SU-DHL-6 (cell line): Measurements from ENCODE around the gene TANC1.

Experiments
- H2AFZ ChIP-seq: fragments of 200-600 bp; sonication (generic); 2 replicates; pipeline ENCODE4 v1.6.1; 2014; ENCODE audit warnings: low read depth, mild to moderate bottlenecking, moderate library complexity, mixed read lengths, antibody characterized with exemption, low read length; ENCODE audit not compliant: severe bottlenecking
- H3F3A ChIP-seq: fragments of 200-600 bp; shearing (Covaris generic); 2 replicates; pipeline ENCODE4 v1.6.0; 2016; ENCODE audit warnings: antibody characterized with exemption, mild to moderate bottlenecking; ENCODE audit not compliant: insufficient read depth
- H3K27ac ChIP-seq: fragments of 200-600 bp; sonication (generic); 2 replicates; pipeline ENCODE4 v1.5.1; 2016; ENCODE audit warnings: low read depth, mild to moderate bottlenecking, low read length, moderate library complexity, mixed read lengths
- H3K27me3 ChIP-seq: fragments of 200-600 bp; sonication (generic), shearing (Covaris generic); 2 replicates; pipeline ENCODE4 v1.6.0; 2014; ENCODE audit warnings: mild to moderate bottlenecking, low read length
- H3K36me3 ChIP-seq: fragments of 200-600 bp; sonication (generic); 2 replicates; pipeline ENCODE4 v1.6.1; 2014; ENCODE audit warnings: mild to moderate bottlenecking, low read length, mixed read lengths
- H3K4me2 ChIP-seq: fragments of 300-600, 200-600 bp; shearing (Covaris generic), sonication (generic); 2 replicates; pipeline ENCODE4 v1.6.0; 2014; ENCODE audit warnings: low read length, low read depth, mild to moderate bottlenecking; ENCODE audit not compliant: poor library complexity, severe bottlenecking
- H3K4me3 ChIP-seq: fragments of 200-600 bp; sonication (generic); 2 replicates; pipeline ENCODE4 v1.5.1; 2014; ENCODE audit warnings: antibody characterized with exemption, low read length, mild to moderate bottlenecking, mixed read lengths; ENCODE audit not compliant: insufficient read depth, poor library complexity, severe bottlenecking
- H3K79me2 ChIP-seq: fragments of 200-600 bp; sonication (generic); 2 replicates; pipeline ENCODE4 v1.6.1; 2014; ENCODE audit warnings: mild to moderate bottlenecking, low read length, moderate library complexity; ENCODE audit not compliant: insufficient read depth
- H3K9ac ChIP-seq: fragments of 200-600 bp; sonication (generic); 2 replicates; pipeline ENCODE4 v1.7.0; 2014; ENCODE audit warnings: mild to moderate bottlenecking, low read length
- H3K9me2 ChIP-seq: fragments of 200-600 bp; sonication (generic); replicated peaks from 2 replicates; pipeline ENCODE4 v1.6.1; 2014; ENCODE audit warnings: low read length; ENCODE audit not compliant: insufficient read depth
- H3K9me3 ChIP-seq: fragments of 200-600 bp; sonication (generic); 2 replicates; pipeline ENCODE4 v1.6.1; 2014; ENCODE audit warnings: low read length, mixed read lengths; ENCODE audit not compliant: insufficient read depth
- H4K20me1 ChIP-seq: fragments of 200-600 bp; sonication (generic); 2 replicates; pipeline ENCODE4 v1.6.1; 2014; ENCODE audit warnings: low read depth, mild to moderate bottlenecking, antibody characterized with exemption, low read length, moderate library complexity, mixed read lengths
- EZH2phosphoT487 ChIP-seq: fragments of 200-600 bp; sonication (generic), shearing (Covaris generic); conservative IDR thresholded peaks from 2 replicates; pipeline ENCODE4 v1.6.1; 2018; ENCODE audit warnings: mild to moderate bottlenecking, antibody characterized with exemption, low read length, moderate library complexity, mixed read lengths
- TF ChIP-seq, protein P1 (sequence below): fragments of 200-600 bp; sonication (generic); IDR thresholded peaks from one replicate; pipeline ENCODE4 v1.5.1; 2017; ENCODE audit warnings: antibody characterized with exemption, mild to moderate bottlenecking, low read length, moderate library complexity; ENCODE audit not compliant: insufficient read depth, poor library complexity, severe bottlenecking

Gene TANC1

DNA sequence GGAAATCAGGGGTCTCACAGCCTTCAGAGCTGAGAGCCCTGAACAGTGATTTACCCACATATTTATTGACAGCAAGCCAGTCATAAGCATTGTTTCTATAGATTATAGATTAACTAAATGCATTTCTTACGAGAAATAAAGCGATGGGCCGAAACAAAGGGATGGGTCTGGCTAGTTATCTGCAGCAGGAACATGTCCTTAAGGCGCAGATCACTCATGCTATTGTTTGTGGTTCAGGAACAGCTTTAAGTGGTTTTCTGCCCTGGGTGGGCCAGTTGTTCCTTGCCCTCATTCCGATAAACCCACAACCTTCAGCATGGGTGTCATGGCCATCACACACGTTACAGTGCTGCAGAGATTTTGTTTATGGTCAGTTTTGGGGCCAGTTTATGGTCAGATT is 36.4 kb downstream of the TANC1 start:
- no peak overlapping the region for H3K4me3 ChIP-seq
- no peaks in the 10 kb centered on the region for H3K79me2 ChIP-seq
- H3F3A ChIP-seq = no peaks in the 10 kb centered on the region
- no peaks in the 10 kb centered on the region for H4K20me1 ChIP-seq
- no peaks in the 10 kb centered on the region for H3K9me3 ChIP-seq
- H3K27ac ChIP-seq = no peak overlapping the region
- no peak overlapping the region for H3K9ac ChIP-seq
- TF ChIP-seq, protein P1, sequence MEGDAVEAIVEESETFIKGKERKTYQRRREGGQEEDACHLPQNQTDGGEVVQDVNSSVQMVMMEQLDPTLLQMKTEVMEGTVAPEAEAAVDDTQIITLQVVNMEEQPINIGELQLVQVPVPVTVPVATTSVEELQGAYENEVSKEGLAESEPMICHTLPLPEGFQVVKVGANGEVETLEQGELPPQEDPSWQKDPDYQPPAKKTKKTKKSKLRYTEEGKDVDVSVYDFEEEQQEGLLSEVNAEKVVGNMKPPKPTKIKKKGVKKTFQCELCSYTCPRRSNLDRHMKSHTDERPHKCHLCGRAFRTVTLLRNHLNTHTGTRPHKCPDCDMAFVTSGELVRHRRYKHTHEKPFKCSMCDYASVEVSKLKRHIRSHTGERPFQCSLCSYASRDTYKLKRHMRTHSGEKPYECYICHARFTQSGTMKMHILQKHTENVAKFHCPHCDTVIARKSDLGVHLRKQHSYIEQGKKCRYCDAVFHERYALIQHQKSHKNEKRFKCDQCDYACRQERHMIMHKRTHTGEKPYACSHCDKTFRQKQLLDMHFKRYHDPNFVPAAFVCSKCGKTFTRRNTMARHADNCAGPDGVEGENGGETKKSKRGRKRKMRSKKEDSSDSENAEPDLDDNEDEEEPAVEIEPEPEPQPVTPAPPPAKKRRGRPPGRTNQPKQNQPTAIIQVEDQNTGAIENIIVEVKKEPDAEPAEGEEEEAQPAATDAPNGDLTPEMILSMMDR = no peak
- TF ChIP-seq EZH2phosphoT487 = no peak
- no peak overlapping the region for H3K4me2 ChIP-seq
- no peaks in the 10 kb centered on the region for H3K27me3 ChIP-seq
- H2AFZ ChIP-seq = no peak overlapping the region
- H3K36me3 ChIP-seq = no peaks in the 10 kb centered on the region
- no peaks in the 10 kb centered on the region for H3K9me2 ChIP-seq

DNA sequence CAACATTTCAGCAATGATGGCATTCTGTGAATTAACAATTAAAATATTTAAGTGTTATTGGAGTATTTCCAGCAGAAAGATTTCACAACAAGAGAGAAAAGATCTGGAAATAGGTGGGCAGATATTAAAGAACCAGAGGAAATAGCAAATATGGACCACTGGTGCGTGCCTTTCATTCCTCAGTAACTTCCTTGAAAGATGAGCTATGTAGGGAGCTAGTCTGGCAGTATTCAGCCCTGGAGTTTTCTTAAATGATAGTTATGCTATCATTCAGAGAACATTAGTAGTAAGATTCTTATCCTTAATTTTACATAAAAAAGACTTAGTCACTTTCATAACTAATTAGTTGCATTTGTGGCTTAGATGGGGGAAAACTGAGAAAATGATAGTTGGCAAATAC is 41.5 kb downstream of the TANC1 start:
- no peaks in the 10 kb centered on the region for H3K27me3 ChIP-seq
- H3K27ac ChIP-seq = no peak overlapping the region
- H4K20me1 ChIP-seq = no peaks in the 10 kb centered on the region
- no peaks in the 10 kb centered on the region for H3K79me2 ChIP-seq
- no peak for TF ChIP-seq EZH2phosphoT487
- TF ChIP-seq, protein P1 = no peak
- H2AFZ ChIP-seq = no peak overlapping the region
- no peak overlapping the region for H3K4me2 ChIP-seq
- H3K9ac ChIP-seq = no peak overlapping the region
- H3K9me3 ChIP-seq = peaks cover 3% of the 10 kb centered on the region; the same call in 1 of the 2 replicates
- no peaks in the 10 kb centered on the region for H3K9me2 ChIP-seq
- H3K4me3 ChIP-seq = no peak overlapping the region
- no peaks in the 10 kb centered on the region for H3K36me3 ChIP-seq
- no peaks in the 10 kb centered on the region for H3F3A ChIP-seq

DNA sequence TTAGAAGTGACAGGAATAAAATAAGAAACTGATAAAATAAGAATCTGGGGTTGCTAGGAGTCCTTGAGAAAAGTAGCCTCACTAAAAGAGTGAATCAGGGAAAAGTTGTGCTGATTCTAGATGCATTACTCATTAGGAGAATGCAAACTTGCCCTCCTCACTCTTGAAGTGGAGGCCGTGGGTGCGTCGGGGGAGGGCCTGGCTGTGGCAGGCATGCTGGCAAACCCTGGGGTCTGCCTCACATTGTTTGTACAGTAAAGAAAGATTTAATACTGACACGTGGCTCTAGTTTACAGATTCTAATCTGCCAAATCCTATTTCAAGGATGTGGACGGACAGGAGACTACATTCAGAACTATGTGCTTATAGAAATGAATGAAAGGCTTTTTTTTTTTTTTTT is 41.9 kb downstream of the TANC1 start:
- H3K9me2 ChIP-seq = no peaks in the 10 kb centered on the region
- H4K20me1 ChIP-seq = no peaks in the 10 kb centered on the region
- H3K9ac ChIP-seq = no peak overlapping the region
- no peak overlapping the region for H3K4me3 ChIP-seq
- H3K4me2 ChIP-seq = no peak overlapping the region
- TF ChIP-seq, protein P1 = no peak
- TF ChIP-seq EZH2phosphoT487 = no peak
- H3K27ac ChIP-seq = no peak overlapping the region
- no peaks in the 10 kb centered on the region for H3K36me3 ChIP-seq
- H3K79me2 ChIP-seq = no peaks in the 10 kb centered on the region
- peaks cover 7% of the 10 kb centered on the region; the same call in 1 of the 2 replicates for H3K9me3 ChIP-seq
- H3K27me3 ChIP-seq = no peaks in the 10 kb centered on the region
- no peak overlapping the region for H2AFZ ChIP-seq
- H3F3A ChIP-seq = no peaks in the 10 kb centered on the region

DNA sequence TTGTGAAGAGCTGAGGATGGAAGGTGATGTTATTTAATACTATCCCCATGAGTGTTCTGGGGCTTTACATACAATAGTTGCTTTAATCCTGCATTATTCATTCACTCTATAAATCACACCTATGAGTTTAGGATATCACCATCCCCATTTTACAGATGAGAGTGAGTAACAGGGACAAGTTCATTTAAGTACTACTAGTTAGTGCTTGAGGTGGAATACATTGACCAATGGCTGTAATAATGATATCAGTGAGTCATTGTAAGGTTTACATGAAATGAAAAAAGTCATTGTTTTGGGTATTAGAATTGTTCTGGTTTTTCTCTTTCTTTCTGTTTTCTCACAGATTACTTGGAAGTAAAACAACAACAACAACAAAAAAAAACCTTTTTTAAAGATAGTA is 42.5 kb downstream of the TANC1 start:
- Histone ChIP-seq H3K27me3 (no peaks in the 10 kb centered on the region), H2AFZ (no peak overlapping the region), H3K9ac (no peak overlapping the region), H4K20me1 (no peaks in the 10 kb centered on the region), H3K4me3 (no peak overlapping the region), H3K9me3 (peaks cover 12% of the 10 kb centered on the region; the same call in 1 of the 2 replicates), H3K36me3 (no peaks in the 10 kb centered on the region), H3K27ac (no peak overlapping the region), H3K9me2 (no peaks in the 10 kb centered on the region), H3K4me2 (no peak overlapping the region), H3K79me2 (no peaks in the 10 kb centered on the region), H3F3A (no peaks in the 10 kb centered on the region)
- TF ChIP-seq, protein P1 = no peak
- no peak for TF ChIP-seq EZH2phosphoT487
